GM18951 (cell line): ENCODE results near the gene ALDH1L2.
A peak's percentile ranks its signal among the peaks of the same experiment; 100 is the strongest.
"Not testable (repeated sequence)": the region's sequence is repeated elsewhere in the genome, so short reads cannot be mapped to it uniquely, and the experiment has no call there.

Experiments
- POLR2A ChIP-seq: IDR thresholded peaks from 4 replicates; pipeline ENCODE4 v1.6.1; 2011; ENCODE audit warnings: mild to moderate bottlenecking; ENCODE audit not compliant: insufficient read length, insufficient read depth; ENCODE audit errors: extremely low read depth
- in situ Hi-C: fragments of 300-500 bp; cut with MboI; formaldehyde crosslinking; loops from one replicate; pipeline ENCODE4 v1.12.0; 2022; ENCODE audit warnings: low sequenced_read_pairs, mixed read lengths, inconsistent platforms; ENCODE audit not compliant: unreplicated experiment

ALDH1L2 gene

DNA sequence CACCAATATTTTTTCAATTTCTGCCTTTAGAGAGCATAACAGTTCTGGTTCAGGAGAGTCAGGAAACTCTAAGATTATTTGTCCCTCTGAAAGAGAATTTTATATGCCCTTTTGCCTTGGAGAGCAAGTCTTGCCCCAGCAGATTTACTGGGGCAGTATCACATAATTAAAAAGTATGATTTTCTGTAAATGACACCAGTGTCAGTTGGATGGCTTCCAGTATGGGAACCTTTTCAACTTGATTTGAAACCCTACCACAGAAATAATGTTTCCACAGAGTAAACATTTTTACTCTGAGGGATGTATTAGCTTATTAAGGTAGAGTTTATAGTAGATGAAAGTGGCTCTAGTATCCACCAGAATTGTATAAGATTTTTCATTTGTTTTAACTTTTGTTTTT lies 82.8 kb downstream of the ALDH1L2 start:
- in situ Hi-C loops = no loop called here
- no peak for TF ChIP-seq POLR2A

DNA sequence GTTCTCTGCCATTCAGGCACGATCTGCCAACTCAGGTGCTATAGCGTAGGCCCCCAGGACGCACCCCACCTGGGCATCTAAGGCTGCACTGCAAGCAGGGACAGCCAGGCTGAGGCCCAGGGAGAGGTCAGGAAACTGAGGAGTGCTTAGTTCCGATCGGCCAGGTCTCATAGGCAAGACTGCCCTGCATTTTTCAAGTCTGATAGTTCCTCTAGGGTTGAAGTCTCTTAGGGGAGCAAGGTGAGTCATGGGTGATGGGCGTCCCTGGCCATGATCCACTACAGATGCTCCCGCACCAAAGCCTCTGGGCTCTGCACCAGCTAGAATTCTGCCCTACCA lies 84.9 kb downstream of the ALDH1L2 start:
- TF ChIP-seq POLR2A = no peak
- in situ Hi-C loops = no loop called here

DNA sequence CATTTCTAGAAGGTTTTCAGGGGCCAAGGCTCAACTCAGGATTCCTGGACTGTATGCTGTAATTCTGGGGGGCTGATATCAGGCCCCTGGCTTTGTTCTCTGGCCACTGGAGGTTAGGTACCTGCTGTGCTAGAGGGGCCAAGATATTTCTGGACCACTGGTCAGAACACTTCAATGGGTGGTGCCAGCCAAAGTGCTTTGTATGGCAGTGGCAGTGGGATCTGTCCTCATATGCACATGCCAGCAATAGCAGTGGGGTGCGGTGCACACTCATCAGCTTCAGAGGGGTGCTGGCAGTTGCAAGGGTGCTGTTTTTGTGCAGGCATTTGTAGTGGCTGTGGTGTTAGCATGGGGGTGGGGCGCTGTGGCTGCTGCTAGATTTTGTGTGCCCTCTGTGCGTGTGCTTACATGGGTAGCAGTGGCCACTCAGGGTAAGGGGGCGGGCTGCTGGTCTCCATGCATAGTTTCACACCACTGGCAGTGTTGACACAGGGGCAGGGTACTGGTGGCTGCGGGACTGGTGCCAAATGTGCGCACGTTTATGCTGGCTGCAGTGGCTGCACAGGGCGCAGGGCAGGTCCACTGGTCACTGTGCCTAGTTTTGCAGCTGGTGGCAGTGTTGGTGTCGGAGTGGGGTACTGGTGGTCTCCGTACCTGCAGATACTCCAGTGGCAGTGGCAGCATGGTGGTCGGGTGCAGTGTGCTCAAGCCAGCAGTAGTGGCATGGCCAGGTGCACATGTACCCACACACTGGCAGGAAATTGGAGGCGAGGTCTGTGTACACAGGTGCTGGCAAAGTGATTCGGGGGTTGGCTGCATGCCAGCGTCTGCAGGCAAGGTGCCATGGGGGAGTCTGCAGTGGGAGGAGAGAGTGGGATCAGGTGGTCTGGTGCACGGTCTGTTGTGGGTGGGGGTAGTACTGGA lies 85.6 kb downstream of the ALDH1L2 start:
- no peak for TF ChIP-seq POLR2A
- in situ Hi-C loops = no loop called here

DNA sequence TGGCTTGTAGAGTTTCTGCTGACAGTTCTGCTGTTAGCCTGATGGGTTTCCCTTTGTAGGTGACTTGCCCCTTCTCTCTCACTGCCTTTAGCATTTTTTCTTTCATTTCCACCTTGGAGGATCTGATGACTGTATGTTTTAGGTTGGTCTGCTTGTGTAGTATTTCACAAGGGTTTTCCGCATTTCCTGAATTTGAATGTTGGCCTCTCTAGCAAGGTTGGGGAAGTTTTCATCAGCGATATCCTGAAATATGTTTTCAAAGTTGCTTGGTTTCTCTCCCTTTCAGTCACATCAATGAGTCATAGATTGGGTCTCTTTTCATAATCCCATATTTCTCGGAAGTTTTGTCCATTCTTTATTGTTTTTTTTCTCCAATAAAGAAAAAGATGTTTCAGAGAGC lies 86.7 kb downstream of the ALDH1L2 start:
- no peak for TF ChIP-seq POLR2A
- in situ Hi-C loops = no loop called here

DNA sequence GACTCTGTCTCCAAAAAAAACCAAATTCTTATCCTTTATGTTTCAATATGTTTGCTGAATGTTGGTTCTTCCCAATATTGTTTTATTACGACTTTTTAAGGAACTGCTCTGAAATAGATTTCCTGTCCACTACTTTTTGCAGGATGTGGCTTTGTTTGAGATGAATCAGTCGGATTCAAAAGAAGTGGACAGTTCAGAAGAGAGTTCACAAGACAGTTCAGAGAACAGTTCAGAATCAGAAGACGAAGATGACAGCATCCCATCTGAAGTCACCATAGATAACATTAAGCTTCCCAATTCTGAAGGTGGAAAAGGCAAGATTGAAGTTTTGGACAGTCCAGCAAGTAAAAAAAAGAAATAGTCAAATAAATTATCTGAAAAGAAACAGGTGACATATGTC lies 89.9 kb downstream of the ALDH1L2 start:
- no peak for TF ChIP-seq POLR2A
- in situ Hi-C loops = no loop called here

DNA sequence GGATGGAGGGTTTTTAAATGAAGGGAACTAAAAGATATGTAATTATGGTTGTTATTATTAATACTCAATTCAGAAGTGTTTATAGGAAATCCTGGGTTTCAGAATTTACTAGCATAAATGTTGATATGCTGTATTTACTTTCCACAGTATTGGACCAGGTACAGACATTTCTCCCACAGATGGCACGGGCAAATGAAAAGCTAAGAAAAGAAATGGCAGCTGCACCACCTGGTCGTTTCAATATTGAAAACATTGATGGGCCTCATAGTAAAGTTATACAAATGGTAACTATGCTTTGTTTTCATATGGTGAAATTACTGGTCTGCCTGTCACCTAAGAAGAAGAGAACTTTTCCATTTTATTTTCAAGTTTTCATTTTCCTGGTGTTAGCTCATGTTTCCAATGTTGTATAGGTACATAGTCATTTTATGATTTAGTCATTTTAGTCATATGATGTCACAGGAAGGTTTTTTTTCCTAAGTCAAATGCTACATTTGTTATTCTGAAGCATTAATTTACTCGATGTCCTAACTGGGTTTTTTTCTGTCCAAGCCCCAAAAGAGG lies 92.6 kb downstream of the ALDH1L2 start:
- in situ Hi-C loops = no loop called here
- no peak for TF ChIP-seq POLR2A

DNA sequence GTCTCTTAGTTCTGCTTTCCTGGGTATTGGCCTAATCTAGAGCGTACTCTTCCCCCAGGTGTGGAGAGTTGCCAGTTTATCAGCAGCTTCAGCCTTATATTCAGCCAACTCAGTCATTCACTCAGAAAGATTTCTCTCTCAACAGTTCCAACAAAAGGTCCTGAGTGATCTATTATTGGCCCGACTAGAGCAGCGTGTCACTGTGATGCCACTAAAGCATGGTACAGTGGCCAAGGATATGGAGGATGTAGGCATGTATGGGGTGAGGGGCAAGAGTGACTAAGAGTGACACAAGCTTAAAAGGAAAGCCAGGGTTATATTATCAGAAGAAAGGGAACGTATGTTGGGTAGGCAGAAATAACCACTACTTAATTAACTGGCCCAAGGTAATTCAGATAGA lies 93.3 kb downstream of the ALDH1L2 start:
- in situ Hi-C loops = no loop called here
- TF ChIP-seq POLR2A = no peak

DNA sequence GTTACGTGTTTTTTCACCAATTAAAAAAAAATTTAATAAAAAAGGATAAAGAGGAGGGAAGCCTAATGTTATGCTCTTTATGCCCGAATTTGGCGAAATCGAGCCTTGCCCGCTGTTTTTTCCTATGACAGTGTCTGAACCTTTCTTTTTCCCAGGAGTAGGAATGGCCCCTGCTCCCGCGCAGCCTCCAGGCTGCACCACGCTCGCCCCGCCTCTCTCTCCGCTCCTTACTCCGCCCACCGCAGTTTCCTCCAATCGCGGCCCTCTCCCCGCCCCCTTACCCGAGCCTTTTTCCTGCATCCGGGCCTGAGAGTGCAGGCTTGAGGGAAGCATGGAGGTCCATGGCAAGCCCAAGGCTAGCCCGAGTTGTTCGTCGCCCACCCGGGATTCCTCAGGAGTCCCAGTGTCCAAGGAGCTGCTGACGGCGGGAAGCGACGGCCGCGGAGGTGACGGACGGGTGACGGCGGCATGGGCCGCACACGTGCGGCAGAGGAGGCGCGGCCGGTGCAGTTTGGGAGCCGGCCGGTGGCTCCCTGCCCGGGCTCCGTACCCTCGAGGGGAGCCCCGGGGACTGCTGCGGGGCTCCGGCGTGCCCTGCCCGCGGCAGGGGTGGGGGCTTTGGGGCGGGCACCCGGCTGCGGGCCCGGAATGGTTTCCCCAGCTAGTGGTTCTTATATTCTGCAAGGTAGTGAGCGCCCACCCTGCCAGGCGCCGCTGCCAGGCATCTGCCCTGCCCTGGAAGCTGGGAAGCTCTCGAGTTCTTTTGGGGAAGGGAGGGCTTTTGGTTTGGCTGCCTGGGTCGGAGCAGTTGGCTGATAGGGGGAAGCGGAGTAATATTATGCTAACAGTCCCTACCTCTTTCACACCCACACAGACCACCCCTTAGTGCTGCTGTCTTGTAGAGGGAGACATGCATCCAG lies 98.0 kb downstream of the ALDH1L2 start, which contains the start of gene NOPCHAP1:
Gene NOPCHAP1 (plus strand): TSS at position 295 of the 920 bp plus-strand sequence. CDS start 37 bp downstream, at position 332.
- TF ChIP-seq POLR2A = peak; percentile 91
- in situ Hi-C loops = no loop called here

DNA sequence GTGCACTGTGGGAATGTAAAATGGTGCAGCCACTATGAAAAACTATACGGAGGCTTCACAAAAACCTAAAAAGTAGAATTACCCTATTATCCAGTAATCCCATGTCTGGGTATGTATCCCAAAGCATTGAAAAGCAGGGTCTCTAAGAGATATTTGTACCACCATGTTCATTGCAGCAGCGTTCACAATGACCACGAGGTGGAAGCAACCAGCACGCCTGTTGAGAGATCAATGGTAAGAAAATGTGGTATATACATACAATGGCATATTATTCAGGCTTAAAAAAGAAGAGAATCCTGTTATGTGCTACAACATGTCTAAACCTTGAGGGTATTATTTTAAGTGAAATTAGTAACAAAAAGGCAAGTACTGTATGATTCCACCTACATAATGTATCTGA lies 99.1 kb downstream of the ALDH1L2 start:
- in situ Hi-C loops = no loop called here
- no peak for TF ChIP-seq POLR2A

DNA sequence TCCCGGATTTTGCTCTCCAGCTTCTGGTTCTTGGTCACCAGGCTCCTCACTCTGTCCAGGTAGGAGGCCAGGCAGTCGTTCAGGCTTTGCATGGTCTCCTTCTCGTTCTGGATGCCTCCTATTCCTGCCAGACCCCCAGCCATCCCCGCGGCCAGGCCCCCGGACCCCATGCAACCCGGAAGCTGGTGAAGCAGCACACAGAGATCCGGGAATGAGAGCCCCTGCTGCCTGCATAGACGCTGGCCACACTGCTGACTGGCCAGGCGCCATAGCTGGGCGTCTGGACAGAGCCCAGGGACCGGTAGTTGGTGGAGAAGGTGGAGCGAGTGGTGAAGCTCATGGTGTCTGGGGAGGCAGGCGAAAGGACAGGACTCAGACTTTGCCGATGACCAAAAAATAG lies 106.6 kb downstream of the ALDH1L2 start:
- in situ Hi-C loops = not testable (repeated sequence)

DNA sequence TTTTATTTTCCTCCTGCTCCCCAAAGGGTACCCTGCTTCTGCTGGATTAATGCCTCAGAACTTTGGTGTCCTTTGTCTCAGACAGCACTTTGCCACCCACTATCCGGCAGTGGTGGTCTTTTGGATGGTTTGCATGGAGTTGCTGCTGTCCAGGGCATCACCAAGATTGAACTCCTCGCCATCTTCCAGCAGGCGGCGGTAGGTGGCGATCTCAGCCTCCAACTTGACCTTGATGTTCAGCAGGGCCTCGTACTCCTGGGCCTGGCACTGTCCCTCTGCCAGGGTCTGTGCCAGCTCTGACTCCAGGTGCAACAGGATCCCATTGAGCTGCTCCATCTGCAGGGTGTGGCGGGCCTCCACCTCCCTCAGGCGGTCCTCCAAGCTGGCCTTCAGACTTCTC lies 107.6 kb downstream of the ALDH1L2 start:
- TF ChIP-seq POLR2A = no peak
- in situ Hi-C loops = no loop called here

DNA sequence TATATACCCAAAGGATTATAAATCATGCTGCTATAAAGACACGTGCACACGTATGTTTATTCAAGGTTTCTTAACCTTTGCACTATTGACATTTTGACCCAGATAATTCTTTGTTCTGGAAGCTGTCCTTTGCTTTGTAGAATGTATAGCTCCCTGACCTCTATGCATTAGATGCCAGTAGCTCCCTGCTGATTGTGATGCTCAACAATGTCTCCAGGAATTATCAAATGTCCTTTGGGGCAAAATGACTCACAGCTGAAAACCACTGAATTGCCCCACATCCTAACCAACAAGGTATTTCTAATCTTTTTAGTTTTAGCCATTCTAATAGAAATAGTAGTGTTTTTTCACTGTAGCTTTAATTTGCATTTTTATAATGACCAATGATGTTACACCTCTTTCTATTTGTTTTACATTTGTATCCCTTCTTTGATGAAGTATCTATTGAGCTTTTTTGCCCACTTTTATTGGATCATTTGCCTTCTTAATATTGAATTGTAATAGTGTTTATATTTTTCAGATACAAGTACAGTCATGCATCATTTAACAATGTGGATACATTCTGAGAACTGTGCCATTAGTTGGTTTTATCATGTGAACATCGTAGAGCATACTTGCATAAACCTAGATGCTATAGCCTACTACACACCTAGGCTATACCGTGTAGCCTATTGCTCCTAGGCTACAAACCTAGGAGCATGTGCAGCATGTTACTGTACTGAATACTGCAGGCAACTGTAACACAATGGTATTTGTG lies 108.5 kb downstream of the ALDH1L2 start:
- no peak for TF ChIP-seq POLR2A
- in situ Hi-C loops = no loop called here

DNA sequence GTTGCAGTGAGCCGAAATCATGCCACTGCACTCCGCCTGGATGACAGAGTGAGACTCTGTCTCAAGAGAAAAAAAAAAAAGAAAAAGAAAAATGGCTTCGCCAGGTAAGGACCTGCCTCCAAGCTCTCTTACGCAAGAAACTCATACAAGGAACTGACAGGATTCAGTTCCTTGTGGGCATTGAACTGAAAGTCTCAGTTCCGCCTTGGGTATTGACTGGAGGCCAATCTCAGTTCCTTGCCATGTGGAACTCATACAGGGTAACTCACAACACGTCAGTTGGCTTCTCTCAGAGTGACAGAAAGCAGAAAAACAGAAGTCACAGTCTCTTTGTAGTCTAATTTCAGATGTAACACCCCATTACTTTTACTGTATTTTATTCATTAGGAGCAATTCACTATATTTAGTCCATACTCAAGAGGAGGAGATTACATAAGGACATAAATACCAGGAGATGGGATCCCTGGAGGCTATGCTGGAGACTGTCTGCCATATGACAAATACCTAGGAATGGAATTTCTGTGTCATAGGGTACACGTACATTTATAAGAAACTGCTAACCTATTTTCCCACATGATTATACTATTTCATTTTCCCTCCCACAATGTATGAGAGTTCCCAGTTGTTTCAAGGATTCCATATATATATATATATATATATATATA lies 109.5 kb downstream of the ALDH1L2 start:
- in situ Hi-C loops = no loop called here
- no peak for TF ChIP-seq POLR2A

DNA sequence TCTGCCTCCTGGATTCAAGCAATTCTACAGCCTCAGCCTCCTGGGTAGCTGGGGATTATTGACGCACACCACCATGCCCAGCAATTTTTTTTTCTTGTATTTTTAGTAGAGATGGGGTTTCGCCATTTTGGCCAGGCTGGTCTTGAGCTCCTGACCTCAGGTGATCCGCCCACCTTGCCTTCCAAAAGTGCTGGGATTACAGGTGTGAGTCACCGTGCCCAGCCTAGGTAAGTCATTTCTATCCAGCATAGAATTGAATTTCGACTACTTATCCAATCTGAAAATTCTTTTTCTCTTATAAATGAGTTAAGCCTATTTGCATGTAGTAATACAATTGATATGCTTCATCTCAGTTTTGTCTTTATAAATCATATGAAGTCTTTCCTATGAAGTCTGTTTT lies 111.0 kb downstream of the ALDH1L2 start:
- no peak for TF ChIP-seq POLR2A
- in situ Hi-C loops = no loop called here
